IgD-negative memory B cell (primary cell): ENCODE data around the gene ANKRD11. TPM values are rescaled to one million over a fixed set of nuclear protein-coding genes. Genes with fewer than 3 reads are reported as not detected.

ENCODE experiments used
- H3K27ac Mint-ChIP-seq, 3 donors: one replicate each; pipeline ENCODE4 v1.8.0; 2020 to 2022; ENCODE audit warnings: mild to moderate bottlenecking in 3 of 3, mixed read lengths in 3 of 3, moderate library complexity in 1 of 3
- H3K27me3 Mint-ChIP-seq: one replicate; pipeline ENCODE4 v1.8.0; 2021; ENCODE audit warnings: mixed read lengths
- H3K36me3 Mint-ChIP-seq: one replicate; pipeline ENCODE4 v1.8.0; 2020; ENCODE audit warnings: mild to moderate bottlenecking, mixed read lengths
- H3K4me1 Mint-ChIP-seq, 3 donors: one replicate each; pipeline ENCODE4 v1.8.0; 2020 to 2022; ENCODE audit warnings: mixed read lengths in 3 of 3, mild to moderate bottlenecking in 1 of 3
- H3K4me3 Mint-ChIP-seq, 4 donors: one replicate each; pipeline ENCODE4 v1.8.0; 2020 to 2022; ENCODE audit warnings: mild to moderate bottlenecking in 4 of 4, mixed read lengths in 4 of 4, moderate library complexity in 3 of 4
- H3K9me3 Mint-ChIP-seq, 3 donors: one replicate each; pipeline ENCODE4 v1.8.0; 2020 to 2021; ENCODE audit warnings: mixed read lengths in 3 of 3, mild to moderate bottlenecking in 1 of 3
- polyA plus RNA-seq: library from polyadenylated mRNA; unstranded; fragments of 300-500 nt; fragmentation: Illumina TruSeq; gene quantifications from one replicate; pipeline ENCODE4 v1.2.3, GENCODE V29; 2021

Gene ANKRD11
- 11.6 TPM for polyA plus RNA-seq

- peaks cover 1% of the 10 kb centered on the region for H3K36me3 Mint-ChIP-seq
- peak within 1 kb of the TSS; percentile 87 to 94 (median 90) for H3K4me3 Mint-ChIP-seq
- peaks cover 22 to 42% (median 30%) of the 10 kb centered on the region in 3 donors for H3K4me1 Mint-ChIP-seq
- H3K27ac Mint-ChIP-seq, result peak within 1 kb of the TSS; percentile 93 to 99 (median 95)
- no peaks in the 10 kb centered on the region for H3K9me3 Mint-ChIP-seq
- H3K27me3 Mint-ChIP-seq, result no peaks in the 10 kb centered on the region
These were observed at the start of gene ANKRD11 for GRCh38 chr16:89490439-89491237. TSS of gene ANKRD11 (minus strand) at chr16:89490561. CDS start at chr16:89317019, 173,542 bp downstream.

DNA sequence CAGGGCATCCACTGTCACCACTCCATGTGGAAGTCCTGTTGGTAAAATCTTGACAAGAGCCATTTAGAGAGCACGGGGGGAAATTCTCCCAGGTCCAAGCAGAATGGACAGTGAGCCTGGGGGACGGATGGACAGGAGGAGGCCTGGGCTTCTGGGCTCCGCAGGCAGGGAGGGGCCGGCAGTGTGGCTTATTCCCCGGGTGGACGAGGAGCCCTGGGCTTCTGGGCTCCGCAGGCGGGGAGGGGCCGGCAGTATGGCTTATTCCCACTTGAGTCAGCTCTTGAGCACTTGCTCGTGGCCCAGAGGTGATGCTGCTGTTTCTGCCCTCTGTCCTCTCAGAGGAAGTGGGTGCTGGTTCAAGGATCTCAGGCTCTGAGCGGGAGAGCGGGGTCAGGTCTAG is 47.9 kb upstream of the ANKRD11 start:
- H3K9me3 Mint-ChIP-seq, result no peaks in the 10 kb centered on the region
- peaks cover 3% of the 10 kb centered on the region for H3K36me3 Mint-ChIP-seq
- H3K27ac Mint-ChIP-seq, result no peak overlapping the region
- H3K27me3 Mint-ChIP-seq, result no peaks in the 10 kb centered on the region
- peaks cover 11 to 20% (median 11%) of the 10 kb centered on the region in 3 donors for H3K4me1 Mint-ChIP-seq
- H3K4me3 Mint-ChIP-seq, result no peak overlapping the region

DNA sequence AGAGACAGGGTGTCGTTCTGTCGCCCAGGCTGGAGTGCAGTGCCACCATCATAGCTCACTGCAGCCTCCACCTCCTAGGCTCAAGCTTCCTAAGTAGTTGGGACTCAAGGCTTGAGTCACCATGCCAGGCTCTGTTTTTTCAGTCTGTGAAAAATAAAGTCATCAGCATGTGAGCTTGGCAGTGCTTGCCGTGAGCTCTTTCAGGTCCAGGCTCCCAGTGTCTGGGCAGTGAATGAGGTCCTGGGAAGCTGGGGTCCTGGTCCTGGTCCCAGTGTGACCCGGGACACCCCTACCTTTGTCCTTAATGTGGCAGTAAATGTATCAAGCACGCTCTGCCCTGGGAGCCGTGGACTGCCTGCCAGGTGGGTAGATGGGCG is 47.2 kb upstream of the ANKRD11 start:
- Mint-ChIP-seq H3K9me3 (no peaks in the 10 kb centered on the region), H3K27ac (no peak overlapping the region), H3K36me3 (peaks cover 3% of the 10 kb centered on the region), H3K27me3 (no peaks in the 10 kb centered on the region), H3K4me1 (peaks cover 11 to 20% (median 11%) of the 10 kb centered on the region in 3 donors), H3K4me3 (no peak overlapping the region)

- Mint-ChIP-seq H3K9me3 (no peaks in the 10 kb centered on the region), H3K27ac (no peak overlapping the region), H3K27me3 (no peaks in the 10 kb centered on the region), H3K4me3 (no peak overlapping the region), H3K36me3 (peaks cover 3% of the 10 kb centered on the region), H3K4me1 (peaks cover 11 to 20% (median 11%) of the 10 kb centered on the region in 3 donors)
These were observed 46.7 kb upstream of the ANKRD11 start for GRCh38 chr16:89536886-89537548.

DNA sequence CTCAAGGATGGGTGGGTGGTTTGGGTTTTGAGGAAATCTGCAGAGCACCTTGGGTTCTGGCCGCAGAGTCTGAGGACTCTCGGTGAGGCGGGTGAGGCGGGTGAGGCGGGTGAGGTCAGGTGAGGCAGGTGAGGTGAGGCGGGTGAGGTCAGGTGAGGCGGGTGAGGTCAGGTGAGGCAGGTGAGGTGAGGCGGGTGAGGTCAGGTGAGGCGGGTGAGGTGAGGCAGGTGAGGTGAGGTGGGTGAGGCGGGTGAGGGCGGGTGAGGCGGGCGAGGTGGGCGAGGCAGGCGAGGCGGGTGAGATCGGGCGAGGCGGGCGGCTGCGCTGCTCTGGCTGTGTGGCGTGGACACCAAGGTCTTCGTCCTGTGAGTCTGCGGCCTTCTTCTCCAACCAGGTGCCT is 46.0 kb upstream of the ANKRD11 start:
- no peaks in the 10 kb centered on the region for H3K9me3 Mint-ChIP-seq
- H3K27ac Mint-ChIP-seq, result peak overlapping the region in 1 of 3 donors; percentile 35
- no peaks in the 10 kb centered on the region for H3K27me3 Mint-ChIP-seq
- peaks cover 3% of the 10 kb centered on the region for H3K36me3 Mint-ChIP-seq
- peaks cover 11 to 20% (median 11%) of the 10 kb centered on the region in 3 donors for H3K4me1 Mint-ChIP-seq
- no peak overlapping the region for H3K4me3 Mint-ChIP-seq

DNA sequence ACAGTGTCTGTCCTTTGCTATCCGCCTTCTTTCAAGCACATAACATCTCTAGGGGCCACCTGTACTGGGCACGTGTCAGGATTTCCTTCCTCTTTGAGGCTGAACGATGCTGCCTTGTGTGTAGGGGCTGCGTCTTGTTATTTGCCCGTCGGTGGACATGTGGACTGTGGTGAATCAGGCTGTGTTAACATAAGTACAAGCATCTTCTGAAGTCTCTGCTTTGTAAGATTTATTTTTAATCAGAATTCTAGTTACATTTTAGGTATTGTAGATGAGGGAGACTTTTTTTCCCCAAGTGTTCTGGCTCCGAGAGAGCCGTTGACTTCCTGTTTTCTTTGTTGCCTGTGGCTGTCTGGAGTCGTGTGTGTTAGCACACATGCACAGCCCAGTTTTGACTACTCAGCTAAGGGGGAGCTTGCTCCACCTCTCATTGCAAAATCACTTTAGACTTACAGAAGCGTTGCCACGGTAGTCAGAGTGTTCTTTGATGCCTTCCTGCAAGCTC is 43.9 kb upstream of the ANKRD11 start:
- Mint-ChIP-seq H3K36me3 (peaks cover 2% of the 10 kb centered on the region), H3K27me3 (no peaks in the 10 kb centered on the region), H3K27ac (peak overlapping the region; percentile 28 to 94 (median 47)), H3K4me1 (peaks cover 11 to 18% (median 11%) of the 10 kb centered on the region in 3 donors), H3K4me3 (peak overlapping the region; percentile 33 to 84 (median 66)), H3K9me3 (no peaks in the 10 kb centered on the region)

DNA sequence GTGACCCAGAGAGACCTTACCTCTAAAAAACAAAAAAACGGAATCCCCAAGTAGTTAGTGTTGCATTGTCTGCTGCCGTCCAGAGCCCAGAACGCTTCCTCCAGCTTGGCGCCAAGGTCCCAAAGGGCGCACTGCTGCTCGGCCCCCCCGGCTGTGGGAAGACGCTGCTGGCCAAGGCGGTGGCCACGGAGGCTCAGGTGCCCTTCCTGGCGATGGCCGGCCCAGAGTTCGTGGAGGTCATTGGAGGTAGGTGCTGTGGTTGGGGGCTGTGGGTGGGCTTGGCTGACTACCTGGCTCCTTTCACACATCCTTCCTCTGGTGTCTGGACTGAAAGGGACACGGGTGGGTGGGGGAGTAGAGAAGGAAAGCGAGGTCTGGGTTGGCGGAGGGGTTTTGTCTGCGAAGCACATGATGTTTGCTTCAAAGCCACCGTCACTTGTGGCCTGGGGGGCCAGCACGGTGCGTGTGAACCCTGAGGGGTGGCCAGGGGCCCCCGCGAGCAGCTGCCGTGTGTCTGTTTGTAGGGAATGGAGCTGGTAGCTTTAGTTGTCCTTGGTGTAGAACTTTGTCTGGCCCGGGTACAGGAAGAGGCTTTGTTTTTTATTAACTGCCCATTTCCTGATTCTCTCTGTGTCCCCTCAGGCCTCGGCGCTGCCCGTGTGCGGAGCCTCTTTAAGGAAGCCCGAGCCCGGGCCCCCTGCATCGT is 41.6 kb upstream of the ANKRD11 start:
- H3K27ac Mint-ChIP-seq, result no peak overlapping the region
- no peak overlapping the region for H3K4me3 Mint-ChIP-seq
- H3K9me3 Mint-ChIP-seq, result no peaks in the 10 kb centered on the region
- peaks cover 4% of the 10 kb centered on the region for H3K36me3 Mint-ChIP-seq
- peaks cover 11 to 18% (median 11%) of the 10 kb centered on the region in 3 donors for H3K4me1 Mint-ChIP-seq
- H3K27me3 Mint-ChIP-seq, result no peaks in the 10 kb centered on the region

DNA sequence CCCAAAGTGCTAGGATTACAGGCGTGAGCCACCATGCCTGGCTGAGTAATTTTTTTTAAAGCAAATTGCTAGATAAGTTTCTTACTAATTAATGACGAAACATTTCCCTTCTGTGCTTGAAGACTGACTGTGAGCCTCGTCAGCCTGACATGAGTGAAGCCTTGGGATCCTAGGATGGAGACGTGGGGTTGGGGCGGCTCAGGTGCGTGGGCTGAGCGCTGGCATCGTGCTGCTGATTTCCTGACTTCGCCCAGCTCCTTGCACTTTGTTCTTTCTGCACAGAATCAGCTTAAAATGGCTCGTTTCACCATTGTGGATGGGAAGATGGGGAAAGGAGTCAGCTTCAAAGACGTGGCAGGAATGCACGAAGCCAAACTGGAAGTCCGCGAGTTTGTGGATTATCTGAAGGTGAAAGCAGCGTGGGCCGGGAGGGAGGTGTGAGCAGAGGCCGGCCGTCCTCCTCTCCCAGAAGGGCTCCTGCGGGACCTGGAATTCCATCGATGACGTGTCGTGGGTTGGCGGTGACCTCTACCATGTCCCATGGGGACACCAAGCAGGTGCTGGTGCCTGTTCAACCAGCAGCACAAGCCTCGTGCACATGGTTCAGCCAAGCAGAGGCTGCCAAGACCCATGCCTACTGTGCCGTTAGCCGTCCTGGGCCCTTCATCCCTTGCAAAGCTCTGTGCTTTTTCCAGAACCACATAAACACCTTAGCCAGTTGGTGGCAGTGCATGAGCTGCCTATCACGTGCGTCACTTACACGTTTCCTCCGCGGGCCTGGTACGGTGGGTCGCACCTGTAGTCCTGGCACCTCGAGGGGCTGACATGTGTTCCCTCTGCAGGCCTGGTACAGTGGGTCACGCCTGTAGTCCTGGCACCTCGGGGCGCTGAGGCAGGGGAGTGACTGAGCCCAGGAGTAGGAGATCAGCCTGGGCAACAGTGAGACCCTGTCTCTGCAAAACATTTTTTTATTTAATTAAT is 40.3 kb upstream of the ANKRD11 start:
- H3K9me3 Mint-ChIP-seq, result no peaks in the 10 kb centered on the region
- peak overlapping the region in 1 of 3 donors; percentile 71 for H3K27ac Mint-ChIP-seq
- H3K27me3 Mint-ChIP-seq, result no peaks in the 10 kb centered on the region
- H3K4me3 Mint-ChIP-seq, result no peak overlapping the region
- peaks cover 4% of the 10 kb centered on the region for H3K36me3 Mint-ChIP-seq
- H3K4me1 Mint-ChIP-seq, result peaks cover 11 to 18% (median 11%) of the 10 kb centered on the region in 3 donors

GRCh38 chr16:89529097-89529496 is 38.7 kb upstream of the ANKRD11 start:
- H3K9me3 Mint-ChIP-seq, result no peaks in the 10 kb centered on the region

DNA sequence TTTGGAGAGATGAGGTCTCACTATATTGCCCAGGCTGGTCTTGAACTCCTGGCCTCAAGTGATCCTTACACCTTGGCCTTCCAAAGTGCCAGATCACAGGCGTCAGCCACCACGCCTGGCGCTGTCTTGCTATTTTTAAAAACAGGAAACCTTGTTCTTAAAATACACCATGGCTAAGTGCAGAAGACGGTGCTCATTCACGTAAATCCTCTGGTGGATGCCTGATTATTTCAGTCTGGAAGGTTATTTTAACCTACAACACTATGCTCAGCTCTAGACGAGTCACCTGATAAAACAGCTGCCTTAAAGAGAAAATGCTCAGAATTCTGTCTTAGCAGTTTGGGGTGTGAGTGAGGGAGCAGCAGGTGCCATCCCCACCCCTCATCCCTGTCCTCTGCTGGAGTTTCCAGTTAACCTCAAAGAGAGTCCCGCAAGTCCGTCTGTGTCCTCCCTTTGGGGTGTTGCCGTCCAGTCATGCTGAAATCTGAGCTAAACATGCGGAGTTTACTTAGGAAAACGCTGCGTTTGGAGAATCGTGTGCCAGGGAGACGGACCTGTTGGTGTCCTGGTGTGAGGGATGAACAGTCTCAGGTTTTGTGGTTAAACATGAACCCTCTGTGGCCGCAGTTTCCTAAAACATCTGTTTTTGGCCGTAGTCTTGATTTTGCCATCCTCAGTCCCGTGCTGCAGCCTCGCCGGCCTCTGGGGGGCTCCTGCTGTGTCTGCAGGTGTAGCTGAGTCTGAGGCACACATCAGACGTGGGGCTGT is 35.0 kb upstream of the ANKRD11 start:
- H3K27me3 Mint-ChIP-seq, result no peaks in the 10 kb centered on the region
- H3K27ac Mint-ChIP-seq, result no peak overlapping the region
- H3K9me3 Mint-ChIP-seq, result no peaks in the 10 kb centered on the region
- H3K4me1 Mint-ChIP-seq, result peaks cover 0 to 9% (median 6%) of the 10 kb centered on the region in 3 donors
- H3K36me3 Mint-ChIP-seq, result peaks cover 8% of the 10 kb centered on the region
- peak overlapping the region in 1 of 4 donors; percentile 72 for H3K4me3 Mint-ChIP-seq

More at GRCh38 chr16:89529097-89529496, 38.7 kb upstream of the ANKRD11 start:
- Mint-ChIP-seq H3K27ac (peak overlapping the region in 1 of 3 donors; percentile 71), H3K4me3 (no peak overlapping the region), H3K4me1 (peaks cover 3 to 10% (median 9%) of the 10 kb centered on the region in 3 donors), H3K27me3 (no peaks in the 10 kb centered on the region), H3K36me3 (peaks cover 4% of the 10 kb centered on the region)

DNA sequence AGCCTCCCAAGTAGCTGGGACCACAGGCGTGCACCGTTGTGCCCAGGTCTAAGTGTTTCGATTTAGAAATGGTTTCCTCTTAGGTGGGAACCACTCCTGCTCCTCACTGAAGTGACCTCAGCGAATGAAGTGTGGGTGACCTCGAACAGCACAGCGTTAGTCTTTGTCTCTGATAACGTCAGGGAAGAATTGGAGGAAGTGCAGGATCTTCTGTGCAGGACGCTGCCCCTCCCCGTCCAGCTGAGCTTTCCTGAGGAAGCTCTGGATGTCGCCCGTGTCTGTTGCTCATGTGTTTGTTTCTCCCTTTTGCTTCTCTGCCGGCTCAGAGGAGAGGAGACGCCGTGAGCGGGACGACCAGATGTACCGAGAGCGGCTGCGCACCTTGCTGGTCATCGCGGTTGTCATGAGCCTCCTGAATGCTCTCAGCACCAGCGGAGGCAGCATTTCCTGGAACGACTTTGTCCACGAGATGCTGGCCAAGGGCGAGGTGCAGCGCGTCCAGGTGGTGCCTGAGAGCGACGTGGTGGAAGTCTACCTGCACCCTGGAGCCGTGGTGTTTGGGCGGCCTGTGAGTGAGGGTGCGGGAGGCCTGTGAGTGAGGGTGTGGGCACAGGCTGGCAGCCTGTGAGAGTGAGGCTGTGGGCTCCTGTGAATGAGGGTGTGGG is 33.5 kb upstream of the ANKRD11 start:
- H3K4me1 Mint-ChIP-seq, result peaks cover 0 to 9% (median 6%) of the 10 kb centered on the region in 3 donors
- peaks cover 11% of the 10 kb centered on the region for H3K36me3 Mint-ChIP-seq
- H3K27me3 Mint-ChIP-seq, result no peaks in the 10 kb centered on the region
- no peak overlapping the region for H3K27ac Mint-ChIP-seq
- no peaks in the 10 kb centered on the region for H3K9me3 Mint-ChIP-seq
- H3K4me3 Mint-ChIP-seq, result no peak overlapping the region

DNA sequence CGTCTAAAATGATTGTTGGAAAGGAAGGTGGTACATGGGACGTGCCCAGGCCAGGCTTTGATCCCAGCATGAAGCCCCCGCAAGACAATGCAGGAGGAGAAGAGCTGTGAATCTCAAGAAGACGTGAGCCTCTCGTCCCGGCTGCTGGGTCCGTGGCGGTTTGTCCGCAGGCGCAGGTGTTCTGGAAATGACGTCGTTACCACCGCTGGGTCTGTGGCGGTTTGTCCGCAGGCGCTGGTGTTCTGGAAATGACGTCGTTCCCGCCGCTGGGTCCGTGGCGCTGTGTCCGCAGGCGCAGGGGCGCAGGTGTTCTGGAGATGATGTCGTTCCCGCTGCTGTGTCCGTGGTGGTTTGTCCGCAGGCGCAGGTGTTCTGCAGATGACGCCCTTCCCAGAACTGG is 31.9 kb upstream of the ANKRD11 start:
- Mint-ChIP-seq H3K4me1 (peaks cover 0 to 9% (median 6%) of the 10 kb centered on the region in 3 donors), H3K36me3 (peaks cover 12% of the 10 kb centered on the region), H3K27me3 (no peaks in the 10 kb centered on the region), H3K4me3 (no peak overlapping the region), H3K9me3 (no peaks in the 10 kb centered on the region), H3K27ac (no peak overlapping the region)

DNA sequence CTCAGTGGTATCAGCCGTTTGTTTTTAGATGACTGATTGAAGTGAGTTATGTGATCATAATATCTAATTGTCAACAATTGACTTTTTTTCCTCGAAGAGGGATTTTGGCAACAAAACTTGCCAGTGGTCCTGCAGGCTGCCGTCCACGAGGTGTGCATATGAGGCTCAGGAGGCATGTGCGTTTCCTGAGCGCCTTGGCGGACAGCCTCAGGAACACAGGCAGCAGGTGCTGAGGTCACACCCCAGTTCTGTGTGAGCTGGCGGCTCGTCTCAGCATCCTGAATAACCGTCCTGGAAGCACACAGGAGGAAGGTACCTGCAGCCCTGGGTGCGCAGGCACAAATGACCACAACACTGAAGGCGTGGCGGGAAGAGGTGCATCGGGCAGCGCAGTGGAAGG is 29.5 kb upstream of the ANKRD11 start:
- Mint-ChIP-seq H3K4me3 (no peak overlapping the region), H3K27ac (no peak overlapping the region), H3K36me3 (peaks cover 11% of the 10 kb centered on the region), H3K4me1 (peaks cover 0 to 3% (median 1%) of the 10 kb centered on the region in 3 donors), H3K27me3 (no peaks in the 10 kb centered on the region), H3K9me3 (no peaks in the 10 kb centered on the region)
